ENCODE results near the gene PPARA.

Gene PPARA

GRCh38 chr22:46241396-46242007, 91.2 kb downstream of the PPARA start:
- in situ Hi-C loops (cut with HindIII; ENCODE audit: low sequenced_read_pairs): no loop called here
- no peak for TF ChIP-seq CTCF (IDR thresholded peaks at IDR 0.05; ENCODE audit: low read depth, low read length)
- no peak overlapping the region for H3K4me3 ChIP-seq (ENCODE audit: low read depth, low read length)
- DNase-seq (ENCODE audit: low read depth, low spot score): no peak

DNA sequence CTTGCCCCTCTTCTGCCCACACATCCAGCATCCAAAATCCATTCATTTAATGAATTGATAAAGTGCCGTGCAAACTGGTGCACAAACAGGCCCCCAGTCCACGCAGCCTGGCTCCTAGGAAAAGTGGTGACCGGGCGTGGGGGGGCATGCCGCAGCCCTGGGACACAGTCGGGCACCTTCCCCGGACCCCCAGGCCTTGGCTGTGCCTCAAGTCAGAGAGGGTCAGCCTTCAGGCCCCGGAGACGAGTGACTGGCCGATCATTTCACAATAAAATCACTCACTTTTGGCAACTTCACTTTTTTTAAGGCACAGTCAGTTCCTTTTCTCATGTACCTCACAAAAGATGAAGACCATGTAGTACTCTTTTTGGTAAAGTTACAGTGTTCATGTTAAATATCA, 91.8 kb downstream of the PPARA start:
- DNase-seq (ENCODE audit: low read depth, low spot score): no peak
- no peak overlapping the region for H3K4me3 ChIP-seq (ENCODE audit: low read depth, low read length)
- no peak for TF ChIP-seq CTCF (IDR thresholded peaks at IDR 0.05; ENCODE audit: low read depth, low read length)
- in situ Hi-C loops (cut with HindIII; ENCODE audit: low sequenced_read_pairs): no loop called here

DNA sequence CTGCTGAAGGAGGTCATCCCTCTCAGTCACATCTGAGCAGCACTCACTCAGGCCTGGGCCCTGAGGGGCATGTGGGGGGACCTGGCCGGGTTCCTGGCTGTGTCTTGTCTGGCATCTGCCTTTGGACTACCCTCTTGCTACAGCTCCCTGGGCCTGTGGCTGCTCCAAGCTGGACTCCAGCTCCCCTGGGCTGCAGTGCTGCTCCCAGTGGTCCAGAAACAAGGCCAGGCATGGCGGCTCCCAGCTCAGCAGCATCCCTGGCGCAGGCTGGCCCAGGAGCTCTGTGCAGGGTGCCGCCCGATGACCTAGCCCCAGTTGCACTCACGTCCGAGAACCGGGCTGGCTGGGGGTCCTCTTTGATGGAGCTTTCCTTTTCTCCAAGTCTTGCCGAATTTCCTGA, 94.4 kb downstream of the PPARA start:
- TF ChIP-seq CTCF (IDR thresholded peaks at IDR 0.05; ENCODE audit: low read depth, low read length): no peak
- no peak for DNase-seq (ENCODE audit: low read depth, low spot score)
- no peak overlapping the region for H3K4me3 ChIP-seq (ENCODE audit: low read depth, low read length)
- in situ Hi-C loops (cut with HindIII; ENCODE audit: low sequenced_read_pairs): no loop called here

GRCh38 chr22:46245511-46245910, 95.2 kb downstream of the PPARA start:
- H3K4me3 ChIP-seq (ENCODE audit: low read depth, low read length): no peak overlapping the region
- DNase-seq (ENCODE audit: low read depth, low spot score): no peak
- TF ChIP-seq CTCF (IDR thresholded peaks at IDR 0.05; ENCODE audit: low read depth, low read length): no peak
- in situ Hi-C loops (cut with HindIII; ENCODE audit: low sequenced_read_pairs): no loop called here

- no peak for DNase-seq (ENCODE audit: low read depth, low spot score)
- H3K4me3 ChIP-seq (ENCODE audit: low read depth, low read length): no peak overlapping the region
- TF ChIP-seq CTCF (IDR thresholded peaks at IDR 0.05; ENCODE audit: low read depth, low read length): no peak
- in situ Hi-C loops (cut with HindIII; ENCODE audit: low sequenced_read_pairs): no loop called here
Measured at GRCh38 chr22:46246178-46246577, 95.9 kb downstream of the PPARA start.

DNA sequence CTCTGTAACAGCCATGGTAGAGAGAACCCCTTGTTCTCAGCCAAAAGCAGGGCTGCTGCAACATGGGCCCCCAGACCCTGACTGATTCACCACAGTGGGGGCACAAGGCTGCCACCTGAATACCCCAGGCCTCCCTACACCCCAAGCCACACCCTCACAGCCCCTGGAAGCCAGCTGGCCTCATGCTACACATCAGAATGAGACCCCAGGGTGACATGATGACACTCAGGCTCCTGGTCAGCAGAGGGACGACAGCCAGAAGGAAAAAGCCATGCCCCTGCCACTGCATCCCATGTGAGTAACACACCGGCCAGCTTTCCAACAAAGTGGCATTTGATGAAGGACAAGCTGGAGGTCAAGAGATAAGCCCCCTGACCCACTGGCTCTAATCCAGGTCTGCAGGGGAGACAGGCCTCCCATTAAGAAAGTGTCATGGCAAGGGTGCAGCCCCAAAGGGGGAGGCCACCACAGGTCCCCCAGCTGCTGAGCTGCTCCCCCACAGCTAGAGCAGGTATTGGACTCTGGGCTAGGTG, 97.2 kb downstream of the PPARA start:
- no peak for TF ChIP-seq CTCF (IDR thresholded peaks at IDR 0.05; ENCODE audit: low read depth, low read length)
- in situ Hi-C loops (cut with HindIII; ENCODE audit: low sequenced_read_pairs): no loop called here
- H3K4me3 ChIP-seq (ENCODE audit: low read depth, low read length): no peak overlapping the region
- DNase-seq (ENCODE audit: low read depth, low spot score): no peak

Data from astrocyte of the spinal cord (primary cell).